ENCODE data around the gene MYOZ3. TPM values are rescaled to one million over a fixed set of nuclear protein-coding genes. Genes with fewer than 3 reads are reported as not detected.

The MYOZ3 gene
- polyA plus RNA-seq, 1 of the 3 experiments (the other 2 are of a cell fraction): 0.26 TPM

- Histone ChIP-seq H3K4me2 (no peak overlapping the region), H3K79me2 (ENCODE audit: insufficient read depth) (no peaks in the 10 kb centered on the region), H2AFZ (ENCODE audit: low read depth) (no peak overlapping the region), H3K9me3 (no peaks in the 10 kb centered on the region), H3K36me3 (replicated peaks in 1 of 2; ENCODE audit: control insufficient read depth in 1 of 2, insufficient read depth in 2 of 2, low read length in 1 of 2) (no peaks in the 10 kb centered on the region), H3F3A (replicated peaks; ENCODE audit: insufficient read depth) (no peaks in the 10 kb centered on the region), H3K27me3 (ENCODE audit: insufficient read depth) (no peaks in the 10 kb centered on the region), H3K4me3 (ENCODE audit: low read depth in 2 of 2, low read length in 1 of 2) (no peak overlapping the region), H4K20me1 (ENCODE audit: insufficient read depth) (no peaks in the 10 kb centered on the region), H3K9me2 (no peaks in the 10 kb centered on the region), H3K27ac (ENCODE audit: low read depth in 2 of 2, low read length in 1 of 2) (no peak overlapping the region), H3K9ac (no peak overlapping the region), H3K4me1 (ENCODE audit: control insufficient read depth in 1 of 2, insufficient read depth in 2 of 2, low read depth in 1 of 2, low read length in 1 of 2) (peaks cover 0 to 33% of the 10 kb centered on the region in 2 experiments; a peak in 1 of 4 replicates)
- peak; percentile 11 for DNase-seq
- WGBS (ENCODE audit: low lambda C conversion rate): 83% methylated on average over 4 of the region's 4 CpGs
- CTCF ChIA-PET: interaction anchor here (0.6 to 12.2 kb wide), 7 partner anchors 30 to 187 kb away, joined by 3 to 160 read pairs (median 5); partner anchors contain the start of gene RBM22
- POLR2A ChIA-PET: interaction anchor here (1.2 kb wide), 1 partner anchor 100 kb away, joined by 3 read pairs; no protein-coding TSS in a partner anchor
- TF ChIP-seq, protein P1, sequence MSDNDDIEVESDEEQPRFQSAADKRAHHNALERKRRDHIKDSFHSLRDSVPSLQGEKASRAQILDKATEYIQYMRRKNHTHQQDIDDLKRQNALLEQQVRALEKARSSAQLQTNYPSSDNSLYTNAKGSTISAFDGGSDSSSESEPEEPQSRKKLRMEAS (IDR thresholded peaks at IDR 0.05; ENCODE audit: low read depth): no peak
- TF ChIP-seq EP300 (IDR thresholded peaks at IDR 0.05; ENCODE audit: borderline replicate concordance in 1 of 2, low read depth in 1 of 2, low read length in 1 of 2) (no peak), MXI1 (IDR thresholded peaks at IDR 0.05; ENCODE audit: low read depth, low read length) (no peak), EZH2phosphoT487 (IDR thresholded peaks at IDR 0.05; ENCODE audit: borderline replicate concordance, low read depth) (no peak), TAF1 (IDR thresholded peaks at IDR 0.05; ENCODE audit: borderline replicate concordance, low read depth, low read length) (no peak), POLR2AphosphoS5 (IDR thresholded peaks at IDR 0.05; ENCODE audit: low read depth, low read length) (no peak), FOXJ3 (CRISPR knock-in tag; IDR thresholded peaks at IDR 0.05) (no peak), TEAD4 (IDR thresholded peaks at IDR 0.05; ENCODE audit: borderline replicate concordance, insufficient read depth) (no peak), RFX5 (IDR thresholded peaks at IDR 0.05; ENCODE audit: low read length) (no peak), SIN3A (IDR thresholded peaks at IDR 0.05; ENCODE audit: borderline replicate concordance, low read depth, low read length) (no peak), PBX3 (IDR thresholded peaks at IDR 0.05) (no peak)
- TF ChIP-seq, protein P2, sequence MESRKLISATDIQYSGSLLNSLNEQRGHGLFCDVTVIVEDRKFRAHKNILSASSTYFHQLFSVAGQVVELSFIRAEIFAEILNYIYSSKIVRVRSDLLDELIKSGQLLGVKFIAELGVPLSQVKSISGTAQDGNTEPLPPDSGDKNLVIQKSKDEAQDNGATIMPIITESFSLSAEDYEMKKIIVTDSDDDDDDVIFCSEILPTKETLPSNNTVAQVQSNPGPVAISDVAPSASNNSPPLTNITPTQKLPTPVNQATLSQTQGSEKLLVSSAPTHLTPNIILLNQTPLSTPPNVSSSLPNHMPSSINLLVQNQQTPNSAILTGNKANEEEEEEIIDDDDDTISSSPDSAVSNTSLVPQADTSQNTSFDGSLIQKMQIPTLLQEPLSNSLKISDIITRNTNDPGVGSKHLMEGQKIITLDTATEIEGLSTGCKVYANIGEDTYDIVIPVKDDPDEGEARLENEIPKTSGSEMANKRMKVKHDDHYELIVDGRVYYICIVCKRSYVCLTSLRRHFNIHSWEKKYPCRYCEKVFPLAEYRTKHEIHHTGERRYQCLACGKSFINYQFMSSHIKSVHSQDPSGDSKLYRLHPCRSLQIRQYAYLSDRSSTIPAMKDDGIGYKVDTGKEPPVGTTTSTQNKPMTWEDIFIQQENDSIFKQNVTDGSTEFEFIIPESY (IDR thresholded peaks at IDR 0.05; ENCODE audit: borderline replicate concordance, low read depth): no peak
- TF ChIP-seq, protein P3, sequence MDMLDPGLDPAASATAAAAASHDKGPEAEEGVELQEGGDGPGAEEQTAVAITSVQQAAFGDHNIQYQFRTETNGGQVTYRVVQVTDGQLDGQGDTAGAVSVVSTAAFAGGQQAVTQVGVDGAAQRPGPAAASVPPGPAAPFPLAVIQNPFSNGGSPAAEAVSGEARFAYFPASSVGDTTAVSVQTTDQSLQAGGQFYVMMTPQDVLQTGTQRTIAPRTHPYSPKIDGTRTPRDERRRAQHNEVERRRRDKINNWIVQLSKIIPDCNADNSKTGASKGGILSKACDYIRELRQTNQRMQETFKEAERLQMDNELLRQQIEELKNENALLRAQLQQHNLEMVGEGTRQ (IDR thresholded peaks at IDR 0.05; ENCODE audit: borderline replicate concordance, low read depth, low read length): no peak
- TF ChIP-seq, protein P4, sequence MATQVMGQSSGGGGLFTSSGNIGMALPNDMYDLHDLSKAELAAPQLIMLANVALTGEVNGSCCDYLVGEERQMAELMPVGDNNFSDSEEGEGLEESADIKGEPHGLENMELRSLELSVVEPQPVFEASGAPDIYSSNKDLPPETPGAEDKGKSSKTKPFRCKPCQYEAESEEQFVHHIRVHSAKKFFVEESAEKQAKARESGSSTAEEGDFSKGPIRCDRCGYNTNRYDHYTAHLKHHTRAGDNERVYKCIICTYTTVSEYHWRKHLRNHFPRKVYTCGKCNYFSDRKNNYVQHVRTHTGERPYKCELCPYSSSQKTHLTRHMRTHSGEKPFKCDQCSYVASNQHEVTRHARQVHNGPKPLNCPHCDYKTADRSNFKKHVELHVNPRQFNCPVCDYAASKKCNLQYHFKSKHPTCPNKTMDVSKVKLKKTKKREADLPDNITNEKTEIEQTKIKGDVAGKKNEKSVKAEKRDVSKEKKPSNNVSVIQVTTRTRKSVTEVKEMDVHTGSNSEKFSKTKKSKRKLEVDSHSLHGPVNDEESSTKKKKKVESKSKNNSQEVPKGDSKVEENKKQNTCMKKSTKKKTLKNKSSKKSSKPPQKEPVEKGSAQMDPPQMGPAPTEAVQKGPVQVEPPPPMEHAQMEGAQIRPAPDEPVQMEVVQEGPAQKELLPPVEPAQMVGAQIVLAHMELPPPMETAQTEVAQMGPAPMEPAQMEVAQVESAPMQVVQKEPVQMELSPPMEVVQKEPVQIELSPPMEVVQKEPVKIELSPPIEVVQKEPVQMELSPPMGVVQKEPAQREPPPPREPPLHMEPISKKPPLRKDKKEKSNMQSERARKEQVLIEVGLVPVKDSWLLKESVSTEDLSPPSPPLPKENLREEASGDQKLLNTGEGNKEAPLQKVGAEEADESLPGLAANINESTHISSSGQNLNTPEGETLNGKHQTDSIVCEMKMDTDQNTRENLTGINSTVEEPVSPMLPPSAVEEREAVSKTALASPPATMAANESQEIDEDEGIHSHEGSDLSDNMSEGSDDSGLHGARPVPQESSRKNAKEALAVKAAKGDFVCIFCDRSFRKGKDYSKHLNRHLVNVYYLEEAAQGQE (IDR thresholded peaks at IDR 0.05; ENCODE audit: low read depth, low read length): no peak
Measured at GRCh38 chr5:150660108-150660831, 781 bp upstream of the MYOZ3 start.
